Measurements from ENCODE around the gene DNPH1.

GRCh38 chr6:43243664-43244321, 14.5 kb upstream of the DNPH1 start:
- TF ChIP-seq RAD21 (IDR thresholded peaks at IDR 0.05; ENCODE audit: low read depth) = no peak
- TF ChIP-seq EP300 (IDR thresholded peaks at IDR 0.05; ENCODE audit: borderline replicate concordance) = no peak
- TF ChIP-seq CEBPB (IDR thresholded peaks at IDR 0.05) = no peak
- TF ChIP-seq TEAD4 (IDR thresholded peaks at IDR 0.05) = no peak
- no peak for TF ChIP-seq YY1 (IDR thresholded peaks at IDR 0.05; ENCODE audit: low read depth)
- TF ChIP-seq TCF12 (IDR thresholded peaks at IDR 0.05; ENCODE audit: low read depth) = no peak
- TF ChIP-seq EGR1 (IDR thresholded peaks at IDR 0.05) = no peak
- TF ChIP-seq CREB1 (IDR thresholded peaks at IDR 0.05; ENCODE audit: low read depth) = no peak
- TF ChIP-seq USF1 (IDR thresholded peaks at IDR 0.05) = no peak
- no peak for TF ChIP-seq MAX (IDR thresholded peaks at IDR 0.05)
- TF ChIP-seq ZBTB7A (IDR thresholded peaks at IDR 0.05; ENCODE audit: low read depth) = no peak
